ENCODE measurements around the gene CPPED1. TPM values are rescaled to one million over a fixed set of nuclear protein-coding genes. Genes with fewer than 3 reads are reported as not detected.
A peak's percentile ranks its signal among the peaks of the same experiment; 100 is the strongest.
"Not testable (repeated sequence)": the region's sequence is repeated elsewhere in the genome, so short reads cannot be mapped to it uniquely, and the experiment has no call there.

CPPED1 gene
- total RNA-seq, 1 donor from 2014 or later, result 6.3 TPM

DNA sequence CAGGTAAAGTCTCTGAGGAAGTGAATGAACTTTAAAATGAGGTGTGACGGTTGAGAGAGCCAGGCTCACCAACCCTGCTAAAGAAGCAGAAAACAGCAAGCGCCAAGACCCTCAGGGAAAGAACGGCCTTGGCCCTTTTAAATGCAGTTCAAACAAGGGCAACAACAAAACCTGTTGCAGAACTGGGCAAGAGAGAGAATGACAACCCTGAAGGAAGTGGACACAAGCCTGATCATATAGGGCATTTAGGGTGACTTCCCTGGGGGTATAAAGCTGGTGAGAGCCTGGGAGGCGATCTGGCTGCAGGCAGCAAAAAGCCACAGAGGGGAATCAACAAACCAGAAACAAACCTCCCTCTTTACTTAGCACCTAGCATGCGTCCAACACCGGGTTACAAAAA is 1.0 kb downstream of the CPPED1 start:
- peak overlapping the region; percentile 82 to 92 (median 88) for H3K4me3 ChIP-seq (ENCODE audit: low read length in 3 of 3)
- peaks cover 6 to 14% (median 12%) of the 10 kb centered on the region in 3 donors for H3K4me1 ChIP-seq (ENCODE audit: control insufficient read depth in 3 of 3, insufficient read depth in 3 of 3, low read length in 3 of 3)
- H3K27ac ChIP-seq (ENCODE audit: low read depth, low read length), result no peak overlapping the region
- H3K27me3 ChIP-seq (ENCODE audit: control insufficient read depth in 3 of 3, insufficient read depth in 3 of 3, low read length in 3 of 3), result no peaks in the 10 kb centered on the region
- H3K9me3 ChIP-seq (ENCODE audit: control insufficient read depth in 3 of 3, low read length in 3 of 3), result no peaks in the 10 kb centered on the region
- no peaks in the 10 kb centered on the region for H3K36me3 ChIP-seq (ENCODE audit: control insufficient read depth in 3 of 3, insufficient read depth in 3 of 3, low read length in 3 of 3)
- H3K9ac ChIP-seq (ENCODE audit: low read depth in 1 of 3, low read length in 3 of 3), result no peak overlapping the region

DNA sequence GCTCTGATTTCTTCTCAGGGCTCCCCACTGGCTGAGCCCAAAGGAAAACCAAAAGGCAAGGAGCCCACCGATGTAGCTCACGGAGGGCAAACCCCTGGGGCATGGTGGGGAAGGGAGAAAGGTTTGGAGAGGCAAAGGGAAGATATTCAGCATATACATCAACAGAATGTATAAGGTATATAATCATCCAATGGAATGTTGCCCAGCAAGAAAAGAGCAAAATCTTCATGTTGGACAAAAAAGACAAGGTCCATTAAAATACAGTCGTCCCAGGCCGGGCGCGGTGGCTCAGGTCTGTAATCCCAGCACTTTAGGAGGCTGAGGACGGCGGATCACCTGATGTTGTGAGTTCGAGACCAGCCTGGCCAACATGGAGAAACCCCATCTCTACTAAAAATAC is 1.6 kb downstream of the CPPED1 start:
- H3K4me3 ChIP-seq (ENCODE audit: low read length in 3 of 3), result no peak overlapping the region
- H3K4me1 ChIP-seq (ENCODE audit: control insufficient read depth in 3 of 3, insufficient read depth in 3 of 3, low read length in 3 of 3), result peaks cover 6 to 14% (median 12%) of the 10 kb centered on the region in 3 donors
- no peaks in the 10 kb centered on the region for H3K27me3 ChIP-seq (ENCODE audit: control insufficient read depth in 3 of 3, insufficient read depth in 3 of 3, low read length in 3 of 3)
- H3K9ac ChIP-seq (ENCODE audit: low read depth in 1 of 3, low read length in 3 of 3), result no peak overlapping the region
- H3K27ac ChIP-seq (ENCODE audit: low read depth, low read length), result no peak overlapping the region
- H3K9me3 ChIP-seq (ENCODE audit: control insufficient read depth in 3 of 3, low read length in 3 of 3), result no peaks in the 10 kb centered on the region
- H3K36me3 ChIP-seq (ENCODE audit: control insufficient read depth in 3 of 3, insufficient read depth in 3 of 3, low read length in 3 of 3), result no peaks in the 10 kb centered on the region

DNA sequence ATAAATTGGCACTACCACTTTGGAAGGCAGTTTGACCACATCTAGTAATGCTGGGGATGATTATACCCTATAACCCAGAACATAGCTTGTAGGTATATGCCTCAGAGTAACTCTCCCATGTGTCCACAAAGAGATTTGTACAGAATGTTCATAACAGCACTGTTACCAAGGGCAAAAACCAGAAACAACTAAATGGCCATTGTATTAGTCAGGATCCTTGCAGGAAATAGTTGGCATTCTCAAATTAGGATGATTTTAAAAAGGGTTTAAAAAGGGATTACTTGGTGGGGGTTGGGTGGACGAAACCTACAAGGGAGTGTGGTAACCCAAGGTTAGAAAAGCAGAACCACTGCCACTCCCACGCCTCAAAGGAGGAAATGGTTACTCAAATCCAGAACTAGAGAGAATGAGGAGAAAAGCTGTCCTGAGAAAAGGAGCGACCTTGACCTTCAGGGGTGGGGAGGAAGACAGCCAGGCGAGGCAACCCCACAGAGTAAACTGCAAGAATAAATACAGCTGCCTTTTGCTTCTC is 2.1 kb downstream of the CPPED1 start:
- H3K27ac ChIP-seq (ENCODE audit: low read depth, low read length), result no peak overlapping the region
- no peaks in the 10 kb centered on the region for H3K36me3 ChIP-seq (ENCODE audit: control insufficient read depth in 3 of 3, insufficient read depth in 3 of 3, low read length in 3 of 3)
- no peak overlapping the region for H3K9ac ChIP-seq (ENCODE audit: low read depth in 1 of 3, low read length in 3 of 3)
- H3K4me3 ChIP-seq (ENCODE audit: low read length in 3 of 3), result no peak overlapping the region
- H3K27me3 ChIP-seq (ENCODE audit: control insufficient read depth in 3 of 3, insufficient read depth in 3 of 3, low read length in 3 of 3), result no peaks in the 10 kb centered on the region
- H3K9me3 ChIP-seq (ENCODE audit: control insufficient read depth in 3 of 3, low read length in 3 of 3), result no peaks in the 10 kb centered on the region
- peaks cover 6 to 14% (median 12%) of the 10 kb centered on the region in 3 donors for H3K4me1 ChIP-seq (ENCODE audit: control insufficient read depth in 3 of 3, insufficient read depth in 3 of 3, low read length in 3 of 3)

DNA sequence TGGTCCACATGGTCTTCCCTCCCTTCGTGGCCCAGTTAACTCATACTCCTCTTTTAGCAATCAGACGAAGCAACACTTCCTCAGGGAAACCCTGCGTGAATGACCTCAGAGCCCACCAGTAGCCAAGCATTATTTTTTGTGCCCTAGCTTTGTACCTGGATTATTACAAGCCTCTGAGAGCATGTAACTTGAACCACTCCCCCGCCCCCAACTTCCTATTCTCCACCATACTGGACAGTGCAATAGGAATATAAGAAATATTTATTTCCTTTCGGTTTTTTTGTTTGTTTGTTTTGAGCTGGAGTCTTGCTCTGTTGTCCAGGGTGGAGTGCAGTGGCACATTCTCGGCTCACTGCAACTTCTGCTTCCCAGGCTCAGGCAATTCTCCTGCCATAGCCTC is 2.9 kb downstream of the CPPED1 start:
- peaks cover 6 to 14% (median 12%) of the 10 kb centered on the region in 3 donors for H3K4me1 ChIP-seq (ENCODE audit: control insufficient read depth in 3 of 3, insufficient read depth in 3 of 3, low read length in 3 of 3)

DNA sequence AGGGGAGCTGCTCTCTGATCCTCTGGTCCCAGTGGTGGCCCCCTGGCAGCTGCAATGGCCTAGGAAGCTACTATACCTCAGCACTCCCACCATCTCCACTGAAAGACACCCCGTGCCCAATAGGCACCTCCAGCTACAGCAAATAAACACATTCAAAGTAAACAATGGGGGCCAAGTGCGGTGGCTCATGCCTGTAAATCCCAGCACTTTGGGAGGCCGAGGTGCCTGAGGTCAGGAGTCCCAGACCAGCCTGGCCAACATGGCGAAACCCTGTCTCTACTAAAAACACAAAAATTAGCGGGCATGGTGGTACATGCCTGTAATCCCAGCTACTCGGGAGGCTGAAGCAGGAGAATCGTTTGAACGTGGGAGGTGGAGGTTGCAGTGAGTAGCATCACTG is 3.7 kb downstream of the CPPED1 start:
- peaks cover 6 to 15% (median 12%) of the 10 kb centered on the region in 3 donors for H3K4me1 ChIP-seq (ENCODE audit: control insufficient read depth in 3 of 3, insufficient read depth in 3 of 3, low read length in 3 of 3)
- not testable (repeated sequence) for H3K27me3 ChIP-seq (ENCODE audit: control insufficient read depth in 3 of 3, insufficient read depth in 3 of 3, low read length in 3 of 3); H3K4me3 ChIP-seq (ENCODE audit: low read length in 3 of 3)

More for the DNA sequence above, 2.9 kb downstream of the CPPED1 start:
- Histone ChIP-seq H3K9ac (ENCODE audit: low read depth in 1 of 3, low read length in 3 of 3) (no peak overlapping the region), H3K9me3 (ENCODE audit: control insufficient read depth in 3 of 3, low read length in 3 of 3) (no peaks in the 10 kb centered on the region), H3K27ac (ENCODE audit: low read depth, low read length) (no peak overlapping the region), H3K27me3 (ENCODE audit: control insufficient read depth in 3 of 3, insufficient read depth in 3 of 3, low read length in 3 of 3) (no peaks in the 10 kb centered on the region), H3K36me3 (ENCODE audit: control insufficient read depth in 3 of 3, insufficient read depth in 3 of 3, low read length in 3 of 3) (no peaks in the 10 kb centered on the region), H3K4me3 (ENCODE audit: low read length in 3 of 3) (no peak overlapping the region)

DNA sequence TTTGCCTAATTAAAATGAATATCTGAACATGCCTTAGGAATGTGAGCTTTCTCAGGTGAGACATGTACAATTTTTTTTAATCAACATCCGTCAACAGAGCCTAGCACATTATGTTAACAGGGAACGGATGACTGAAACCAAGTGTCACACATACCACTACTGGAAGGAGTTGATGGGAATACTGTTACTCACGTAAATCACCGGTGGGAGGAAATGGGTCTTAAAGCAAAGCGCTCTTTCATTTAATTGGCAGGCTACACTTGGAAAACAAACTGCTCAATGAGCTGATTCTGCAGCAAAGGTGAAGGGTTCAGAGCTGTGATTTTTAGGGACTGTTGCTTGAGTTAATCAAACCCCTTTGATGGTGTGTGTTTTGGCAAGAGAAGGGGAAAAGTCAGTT is 4.8 kb downstream of the CPPED1 start:
- Histone ChIP-seq H3K9ac (ENCODE audit: low read depth in 1 of 3, low read length in 3 of 3) (no peak overlapping the region), H3K4me1 (ENCODE audit: control insufficient read depth in 3 of 3, insufficient read depth in 3 of 3, low read length in 3 of 3) (peaks cover 0 to 12% (median 11%) of the 10 kb centered on the region in 3 donors), H3K27ac (ENCODE audit: low read depth, low read length) (no peak overlapping the region), H3K36me3 (ENCODE audit: control insufficient read depth in 3 of 3, insufficient read depth in 3 of 3, low read length in 3 of 3) (no peaks in the 10 kb centered on the region), H3K4me3 (ENCODE audit: low read length in 3 of 3) (no peak overlapping the region), H3K9me3 (ENCODE audit: control insufficient read depth in 3 of 3, low read length in 3 of 3) (no peaks in the 10 kb centered on the region), H3K27me3 (ENCODE audit: control insufficient read depth in 3 of 3, insufficient read depth in 3 of 3, low read length in 3 of 3) (no peaks in the 10 kb centered on the region)

More for the DNA sequence above, 3.7 kb downstream of the CPPED1 start:
- H3K9me3 ChIP-seq (ENCODE audit: control insufficient read depth in 3 of 3, low read length in 3 of 3); H3K36me3 ChIP-seq (ENCODE audit: control insufficient read depth in 3 of 3, insufficient read depth in 3 of 3, low read length in 3 of 3); H3K27ac ChIP-seq (ENCODE audit: low read depth, low read length); H3K9ac ChIP-seq (ENCODE audit: low read depth in 1 of 3, low read length in 3 of 3): not testable (repeated sequence)

DNA sequence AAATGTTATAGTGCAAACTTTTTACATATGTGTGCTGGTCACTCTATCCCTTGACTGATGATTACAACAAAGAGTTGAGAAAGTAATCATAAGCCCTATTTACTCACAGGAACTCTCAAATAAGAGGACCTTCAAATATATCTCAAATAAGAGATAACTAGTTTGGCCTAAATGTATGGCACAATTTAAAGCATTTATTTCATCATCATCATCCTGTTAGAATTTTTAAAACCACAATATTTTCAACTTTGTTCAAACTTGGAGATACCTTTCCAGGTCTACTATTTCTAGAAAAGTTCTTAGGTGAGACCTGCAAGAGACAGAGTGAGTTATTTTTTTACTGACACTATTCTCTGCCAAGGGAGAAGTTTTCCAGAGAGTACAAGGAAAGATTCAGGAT is 5.5 kb downstream of the CPPED1 start:
- Histone ChIP-seq H3K4me3 (ENCODE audit: low read length in 3 of 3) (no peak overlapping the region), H3K27me3 (ENCODE audit: control insufficient read depth in 3 of 3, insufficient read depth in 3 of 3, low read length in 3 of 3) (no peaks in the 10 kb centered on the region), H3K27ac (ENCODE audit: low read depth, low read length) (no peak overlapping the region), H3K4me1 (ENCODE audit: control insufficient read depth in 3 of 3, insufficient read depth in 3 of 3, low read length in 3 of 3) (peaks cover 0 to 9% (median 9%) of the 10 kb centered on the region in 3 donors), H3K9ac (ENCODE audit: low read depth in 1 of 3, low read length in 3 of 3) (no peak overlapping the region), H3K9me3 (ENCODE audit: control insufficient read depth in 3 of 3, low read length in 3 of 3) (no peaks in the 10 kb centered on the region), H3K36me3 (ENCODE audit: control insufficient read depth in 3 of 3, insufficient read depth in 3 of 3, low read length in 3 of 3) (no peaks in the 10 kb centered on the region)

DNA sequence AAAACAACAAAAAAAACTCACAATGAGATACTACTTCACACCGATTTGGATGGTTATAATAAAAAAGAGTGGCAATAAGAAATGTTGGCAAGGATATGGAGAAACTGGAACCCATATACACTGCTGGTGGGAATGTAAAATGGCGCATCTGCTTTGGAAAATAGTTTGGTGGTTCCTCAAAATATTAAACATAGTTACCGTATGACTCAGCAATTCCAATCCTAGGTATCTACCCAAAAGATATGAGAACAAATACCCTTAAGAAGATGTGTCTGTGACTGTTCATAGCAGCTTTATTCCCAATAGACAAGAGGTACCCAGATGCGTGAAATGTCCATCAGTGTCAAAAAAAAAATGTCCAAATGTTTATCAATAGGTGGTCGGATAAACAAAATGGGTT is 7.2 kb downstream of the CPPED1 start:
- Histone ChIP-seq H3K4me3 (ENCODE audit: low read length in 3 of 3) (no peak overlapping the region), H3K9ac (ENCODE audit: low read depth in 1 of 3, low read length in 3 of 3) (no peak overlapping the region), H3K9me3 (ENCODE audit: control insufficient read depth in 3 of 3, low read length in 3 of 3) (no peaks in the 10 kb centered on the region), H3K27ac (ENCODE audit: low read depth, low read length) (no peak overlapping the region), H3K4me1 (ENCODE audit: control insufficient read depth in 3 of 3, insufficient read depth in 3 of 3, low read length in 3 of 3) (peaks cover 0 to 2% (median 0%) of the 10 kb centered on the region in 3 donors), H3K27me3 (ENCODE audit: control insufficient read depth in 3 of 3, insufficient read depth in 3 of 3, low read length in 3 of 3) (no peaks in the 10 kb centered on the region), H3K36me3 (ENCODE audit: control insufficient read depth in 3 of 3, insufficient read depth in 3 of 3, low read length in 3 of 3) (peaks cover 0 to 2% (median 0%) of the 10 kb centered on the region in 3 donors)

DNA sequence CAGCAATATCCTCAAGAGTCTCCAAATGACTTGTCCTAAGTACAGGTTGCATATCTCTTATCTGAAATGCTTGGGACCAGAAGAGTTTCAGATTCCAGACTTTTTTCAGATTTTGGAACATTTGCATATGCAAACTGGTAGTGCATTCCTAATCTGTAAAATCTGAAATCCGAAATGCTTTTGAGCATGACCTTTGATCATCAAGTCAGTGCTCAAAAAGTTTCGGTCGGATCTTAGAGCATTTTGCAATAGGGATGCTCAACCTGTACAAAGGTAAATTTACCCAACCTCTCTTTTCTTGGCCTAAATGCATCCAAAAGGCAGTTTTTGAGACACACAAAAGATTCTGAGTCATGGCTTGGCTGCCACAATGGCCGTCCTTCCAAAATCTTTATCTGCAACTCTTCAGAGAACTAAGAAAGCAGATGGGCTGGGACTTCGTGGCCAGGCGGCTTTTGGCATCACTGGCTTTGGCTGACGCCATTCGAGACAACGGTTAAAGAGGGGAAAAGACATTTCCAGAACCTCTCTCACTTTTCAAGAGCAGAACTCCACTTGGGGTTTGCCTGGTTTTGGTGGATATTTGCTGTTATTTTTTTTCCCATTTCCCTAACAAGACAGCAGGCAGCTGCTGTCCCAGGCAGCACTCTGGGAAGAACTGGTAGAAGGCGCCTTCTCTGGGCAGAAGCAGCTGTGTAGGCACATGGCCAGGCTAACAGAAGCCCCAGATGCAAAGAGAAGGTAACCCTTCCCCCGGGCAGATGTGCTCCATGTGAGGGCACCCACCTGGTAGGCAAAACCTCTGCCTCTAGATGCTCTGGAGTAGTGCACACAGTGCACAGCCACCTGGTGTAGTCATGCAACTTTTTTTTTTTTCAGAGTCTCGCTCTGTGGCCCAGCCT is 8.9 kb downstream of the CPPED1 start:
- H3K36me3 ChIP-seq (ENCODE audit: control insufficient read depth in 3 of 3, insufficient read depth in 3 of 3, low read length in 3 of 3), result peaks cover 0 to 2% (median 0%) of the 10 kb centered on the region in 3 donors
- peaks cover 0 to 2% (median 0%) of the 10 kb centered on the region in 3 donors for H3K4me1 ChIP-seq (ENCODE audit: control insufficient read depth in 3 of 3, insufficient read depth in 3 of 3, low read length in 3 of 3)
- H3K27ac ChIP-seq (ENCODE audit: low read depth, low read length), result no peak overlapping the region
- no peaks in the 10 kb centered on the region for H3K9me3 ChIP-seq (ENCODE audit: control insufficient read depth in 3 of 3, low read length in 3 of 3)
- H3K4me3 ChIP-seq (ENCODE audit: low read length in 3 of 3), result no peak overlapping the region
- no peaks in the 10 kb centered on the region for H3K27me3 ChIP-seq (ENCODE audit: control insufficient read depth in 3 of 3, insufficient read depth in 3 of 3, low read length in 3 of 3)
- no peak overlapping the region for H3K9ac ChIP-seq (ENCODE audit: low read depth in 1 of 3, low read length in 3 of 3)

DNA sequence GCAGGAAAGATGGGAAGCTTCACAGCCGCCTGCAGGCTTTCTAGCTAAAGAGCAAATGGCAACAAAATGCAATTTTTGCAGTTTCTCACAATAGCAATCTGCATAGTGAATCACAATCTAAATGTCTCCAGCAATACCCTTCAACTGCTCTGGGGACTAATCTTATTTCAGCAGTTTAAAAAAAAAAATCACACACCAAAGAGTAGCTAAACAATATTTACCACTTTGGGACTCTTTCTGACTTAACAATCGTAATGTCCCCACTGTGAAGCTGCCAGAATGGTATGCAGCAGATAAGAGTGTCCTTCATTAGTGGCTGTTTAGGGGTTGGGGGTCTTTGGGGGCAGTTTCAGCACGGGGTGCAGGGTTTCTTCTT is 9.8 kb downstream of the CPPED1 start:
- Histone ChIP-seq H3K27me3 (ENCODE audit: control insufficient read depth in 3 of 3, insufficient read depth in 3 of 3, low read length in 3 of 3) (no peaks in the 10 kb centered on the region), H3K4me1 (ENCODE audit: control insufficient read depth in 3 of 3, insufficient read depth in 3 of 3, low read length in 3 of 3) (peaks cover 0 to 2% (median 0%) of the 10 kb centered on the region in 3 donors), H3K4me3 (ENCODE audit: low read length in 3 of 3) (no peak overlapping the region), H3K9ac (ENCODE audit: low read depth in 1 of 3, low read length in 3 of 3) (no peak overlapping the region), H3K27ac (ENCODE audit: low read depth, low read length) (no peak overlapping the region), H3K36me3 (ENCODE audit: control insufficient read depth in 3 of 3, insufficient read depth in 3 of 3, low read length in 3 of 3) (peaks cover 0 to 2% (median 0%) of the 10 kb centered on the region in 3 donors), H3K9me3 (ENCODE audit: control insufficient read depth in 3 of 3, low read length in 3 of 3) (no peaks in the 10 kb centered on the region)
